Endodermal cell (in vitro differentiated cells): ENCODE measurements around the gene ODAM. TPM values are rescaled to one million over a fixed set of nuclear protein-coding genes. Genes with fewer than 3 reads are reported as not detected.

Experiments used
- DNase-seq: peaks from one replicate; pipeline ENCODE4 v3.0.0-alpha.2; 2017
- H3K27ac ChIP-seq: 2 replicates; pipeline ENCODE4 v1.5.1; 2013; ENCODE audit warnings: mild to moderate bottlenecking, low read depth, low read length, moderate library complexity
- H3K27me3 ChIP-seq: 2 replicates; pipeline ENCODE4 v1.6.1; 2013; ENCODE audit warnings: mild to moderate bottlenecking, low read length, moderate library complexity; ENCODE audit not compliant: insufficient read depth, control insufficient read depth, poor library complexity, severe bottlenecking
- H3K36me3 ChIP-seq: 2 replicates; pipeline ENCODE4 v1.7.0; 2013; ENCODE audit warnings: mild to moderate bottlenecking, low read length, moderate library complexity; ENCODE audit not compliant: control insufficient read depth, insufficient read depth
- H3K4me1 ChIP-seq: one replicate; pipeline ENCODE4 v1.7.0; 2013; ENCODE audit warnings: low read length; ENCODE audit not compliant: control insufficient read depth, insufficient read depth
- H3K4me3 ChIP-seq: 2 replicates; pipeline ENCODE4 v1.5.1; 2013; ENCODE audit warnings: mild to moderate bottlenecking, low read length, moderate library complexity
- H3K9ac ChIP-seq: 2 replicates; pipeline ENCODE4 v1.6.1; 2013; ENCODE audit warnings: mild to moderate bottlenecking, low read length, moderate library complexity; ENCODE audit not compliant: poor library complexity, severe bottlenecking; ENCODE audit errors: extremely low read depth
- H3K9me3 ChIP-seq: 2 replicates; pipeline ENCODE4 v1.6.1; 2013; ENCODE audit warnings: mild to moderate bottlenecking, low read length, moderate library complexity; ENCODE audit not compliant: control insufficient read depth
- H3K27ac Mint-ChIP-seq: 2 replicates; pipeline ENCODE4 v1.8.0; 2020; ENCODE audit warnings: mixed read lengths
- H3K27me3 Mint-ChIP-seq: 2 replicates; pipeline ENCODE4 v1.8.0; 2021; ENCODE audit warnings: mild to moderate bottlenecking, mixed read lengths; ENCODE audit not compliant: insufficient read depth
- H3K36me3 Mint-ChIP-seq: 2 replicates; pipeline ENCODE4 v1.8.0; 2020; ENCODE audit warnings: low read depth, mixed read lengths
- H3K4me1 Mint-ChIP-seq: 2 replicates; pipeline ENCODE4 v1.8.0; 2020; ENCODE audit warnings: mixed read lengths
- H3K4me3 Mint-ChIP-seq: 2 replicates; pipeline ENCODE4 v1.8.0; 2020; ENCODE audit warnings: mild to moderate bottlenecking, moderate library complexity, mixed read lengths
- H3K9me3 Mint-ChIP-seq: 2 replicates; pipeline ENCODE4 v1.8.0; 2020; ENCODE audit warnings: mild to moderate bottlenecking, mixed read lengths
- WGBS, 2 experiments: methylation state at CpG; one replicate each; pipeline versions ENCODE4 v1.1.5 to v1.1.7; 2013; ENCODE audit warnings: missing lambda C conversion rate in 2 of 2, mixed read lengths in 1 of 2; ENCODE audit not compliant: insufficient coverage in 1 of 2, insufficient read length in 1 of 2; 5-methylcytosine and 5-hydroxymethylcytosine counted together
- total RNA-seq, 2 donors: library from RNA; stranded (reverse); fragmentation: NEBNext Ultra II Directional in 1 of 2; extraction: Animal tissue kit (Norgen Biotek cat#: 25700) in 1 of 2; gene quantifications; 2 replicates in 1 of 2; 3 replicates in 1 of 2; pipeline ENCODE4 v1.2.1, GENCODE V29; 2021
- TF ChIP-seq, protein P1 (sequence below): fragments of 200-600 bp; sonication (generic); conservative IDR thresholded peaks from 2 replicates; pipeline ENCODE4 v1.5.0; 2021; ENCODE audit warnings: antibody characterized with exemption, mild to moderate bottlenecking

The ODAM gene
- total RNA-seq, 2 donors from 2014 or later: not detected

DNA sequence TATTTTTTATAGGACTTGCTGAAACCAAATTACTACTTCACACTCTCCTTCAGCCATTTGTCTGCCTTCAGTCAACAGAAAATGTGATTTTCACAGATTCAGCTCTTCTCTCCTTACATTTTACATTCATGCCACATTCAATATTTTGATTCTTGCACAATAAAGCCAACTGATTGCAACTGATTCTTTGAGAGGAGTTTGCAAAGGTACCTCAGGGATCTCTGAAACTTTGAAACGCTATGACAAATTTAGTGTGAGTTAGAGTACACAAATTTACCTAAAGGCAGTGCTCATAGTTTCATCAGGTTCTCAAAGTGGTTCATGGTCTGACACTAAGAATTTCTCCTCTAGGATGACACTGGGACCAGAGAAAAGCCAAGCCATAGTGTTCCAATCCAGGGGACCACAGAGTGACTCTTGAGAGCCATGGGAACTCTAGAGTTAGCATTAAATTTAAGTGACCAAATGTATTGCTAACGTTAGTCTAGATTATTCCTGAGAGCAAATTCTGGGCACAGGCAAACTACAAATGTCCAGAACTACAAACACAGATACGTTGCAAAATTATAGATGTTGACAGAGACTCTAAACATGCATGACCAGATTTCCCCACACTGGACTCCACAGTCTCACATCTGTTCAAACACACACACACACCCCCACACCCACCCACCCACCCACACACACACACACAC is 55.9 kb downstream of the ODAM start:
- no peaks in the 10 kb centered on the region for H3K27me3 Mint-ChIP-seq
- no peak overlapping the region for H3K27ac ChIP-seq
- no peak for DNase-seq
- H3K27me3 ChIP-seq: no peaks in the 10 kb centered on the region
- no peaks in the 10 kb centered on the region for H3K36me3 ChIP-seq
- TF ChIP-seq, protein P1, sequence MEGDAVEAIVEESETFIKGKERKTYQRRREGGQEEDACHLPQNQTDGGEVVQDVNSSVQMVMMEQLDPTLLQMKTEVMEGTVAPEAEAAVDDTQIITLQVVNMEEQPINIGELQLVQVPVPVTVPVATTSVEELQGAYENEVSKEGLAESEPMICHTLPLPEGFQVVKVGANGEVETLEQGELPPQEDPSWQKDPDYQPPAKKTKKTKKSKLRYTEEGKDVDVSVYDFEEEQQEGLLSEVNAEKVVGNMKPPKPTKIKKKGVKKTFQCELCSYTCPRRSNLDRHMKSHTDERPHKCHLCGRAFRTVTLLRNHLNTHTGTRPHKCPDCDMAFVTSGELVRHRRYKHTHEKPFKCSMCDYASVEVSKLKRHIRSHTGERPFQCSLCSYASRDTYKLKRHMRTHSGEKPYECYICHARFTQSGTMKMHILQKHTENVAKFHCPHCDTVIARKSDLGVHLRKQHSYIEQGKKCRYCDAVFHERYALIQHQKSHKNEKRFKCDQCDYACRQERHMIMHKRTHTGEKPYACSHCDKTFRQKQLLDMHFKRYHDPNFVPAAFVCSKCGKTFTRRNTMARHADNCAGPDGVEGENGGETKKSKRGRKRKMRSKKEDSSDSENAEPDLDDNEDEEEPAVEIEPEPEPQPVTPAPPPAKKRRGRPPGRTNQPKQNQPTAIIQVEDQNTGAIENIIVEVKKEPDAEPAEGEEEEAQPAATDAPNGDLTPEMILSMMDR: no peak
- WGBS, 2 experiments: 79 to 89% methylated on average over 2 to 3 of the region's 3 CpGs
- no peaks in the 10 kb centered on the region for H3K36me3 Mint-ChIP-seq
- no peak overlapping the region for H3K4me3 Mint-ChIP-seq
- no peaks in the 10 kb centered on the region for H3K9me3 ChIP-seq
- no peak overlapping the region for H3K4me3 ChIP-seq
- H3K4me1 ChIP-seq: no peaks in the 10 kb centered on the region
- no peaks in the 10 kb centered on the region for H3K4me1 Mint-ChIP-seq
- H3K9me3 Mint-ChIP-seq: no peaks in the 10 kb centered on the region
- H3K9ac ChIP-seq: no peak overlapping the region
- no peak overlapping the region for H3K27ac Mint-ChIP-seq

DNA sequence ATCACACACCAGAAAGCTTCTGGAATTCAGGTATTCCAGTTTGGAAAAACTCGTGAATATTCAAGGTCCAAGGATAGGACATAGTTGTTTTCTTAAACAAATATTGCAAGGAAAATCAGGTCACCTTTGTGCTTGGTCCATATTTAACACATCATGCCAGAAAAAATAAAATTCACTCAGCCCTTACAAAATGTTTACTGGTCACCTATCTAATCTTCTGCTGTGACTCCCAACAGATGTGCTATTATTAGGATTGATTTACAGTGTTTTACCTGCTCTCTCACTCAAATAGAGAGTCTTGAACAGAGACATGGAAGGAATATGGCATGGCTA is 56.4 kb downstream of the ODAM start:
- H3K36me3 Mint-ChIP-seq: no peaks in the 10 kb centered on the region
- H3K27me3 Mint-ChIP-seq: no peaks in the 10 kb centered on the region
- no peak overlapping the region for H3K4me3 Mint-ChIP-seq
- H3K9me3 ChIP-seq: no peaks in the 10 kb centered on the region
- H3K4me1 Mint-ChIP-seq: no peaks in the 10 kb centered on the region
- TF ChIP-seq, protein P1: no peak
- 88 to 95% methylated on average over 1 of the region's 1 CpG for WGBS, 2 experiments
- H3K27ac ChIP-seq: no peak overlapping the region
- no peak for DNase-seq
- H3K27ac Mint-ChIP-seq: no peak overlapping the region
- no peak overlapping the region for H3K4me3 ChIP-seq
- no peaks in the 10 kb centered on the region for H3K36me3 ChIP-seq
- no peaks in the 10 kb centered on the region for H3K4me1 ChIP-seq
- H3K9me3 Mint-ChIP-seq: no peaks in the 10 kb centered on the region
- H3K9ac ChIP-seq: no peak overlapping the region
- H3K27me3 ChIP-seq: no peaks in the 10 kb centered on the region

Other genes with a start within 250 kb of the ODAM start
- gene CSN2, start 230.0 kb upstream of the ODAM start, total RNA-seq: not detected
- gene STATH, start 199.8 kb upstream of the ODAM start, total RNA-seq: not detected
- gene HTN3, start 167.3 kb upstream of the ODAM start, total RNA-seq: not detected
- not detected for gene HTN1, start 145.3 kb upstream of the ODAM start, total RNA-seq
- not detected for gene PRR27, start 41.5 kb upstream of the ODAM start, total RNA-seq
- not detected for gene FDCSP, start 30.4 kb downstream of the ODAM start, total RNA-seq
- gene CSN3, start 46.9 kb downstream of the ODAM start, total RNA-seq: not detected
- 1 to 10 TPM; 2.8 to 6.3 TPM for gene CABS1, start 139.3 kb downstream of the ODAM start, total RNA-seq
- gene SMR3A, start 165.0 kb downstream of the ODAM start, total RNA-seq: not detected
- not detected for gene SMR3B, start 187.4 kb downstream of the ODAM start, total RNA-seq
- gene OPRPN, start 202.2 kb downstream of the ODAM start, total RNA-seq: not detected